GM18870 (cell line): ENCODE data around the gene PGAM2.
"Not testable (repeated sequence)": the region's sequence is repeated elsewhere in the genome, so short reads cannot be mapped to it uniquely, and the experiment has no call there.

Experiments used
- ATAC-seq: cut with Tn5 transposase; IDR thresholded peaks from one replicate; pipeline ENCODE4 v1.9.1; 2021; ENCODE audit warnings: moderate library complexity; ENCODE audit not compliant: unreplicated experiment

Gene PGAM2

GRCh38 chr7:44052771-44053365, 12.5 kb downstream of the PGAM2 start:
- ATAC-seq = no peak

- no peak for ATAC-seq
Observed at GRCh38 chr7:44051611-44052220, 13.7 kb downstream of the PGAM2 start.

GRCh38 chr7:44050915-44051560, 14.3 kb downstream of the PGAM2 start:
- ATAC-seq = no peak

- ATAC-seq = no peak
Observed at GRCh38 chr7:44050121-44050914, 15.0 kb downstream of the PGAM2 start.

- no peak for ATAC-seq
Observed at GRCh38 chr7:44048031-44048795, 17.2 kb downstream of the PGAM2 start.

GRCh38 chr7:44046321-44047061, 18.9 kb downstream of the PGAM2 start:
- peak; percentile 57 for ATAC-seq

GRCh38 chr7:44045226-44046014, 19.9 kb downstream of the PGAM2 start:
- ATAC-seq = no peak

- peak; percentile 69 for ATAC-seq
Observed at GRCh38 chr7:44044315-44045225, 20.8 kb downstream of the PGAM2 start, which contains the start of gene DBNL. Gene DBNL (plus strand): TSS chr7:44044702. CDS start chr7:44044738, 36 bp downstream.

GRCh38 chr7:44043902-44044301, 21.5 kb downstream of the PGAM2 start:
- ATAC-seq = no peak

GRCh38 chr7:44042221-44042620, 23.1 kb downstream of the PGAM2 start:
- no peak for ATAC-seq

- ATAC-seq = not testable (repeated sequence)
Observed at GRCh38 chr7:44040493-44040891, 24.9 kb downstream of the PGAM2 start.

- not testable (repeated sequence) for ATAC-seq
Observed at GRCh38 chr7:44039800-44040492, 25.4 kb downstream of the PGAM2 start.

- ATAC-seq = peak; percentile 62
Observed at GRCh38 chr7:44038961-44039558, 26.3 kb downstream of the PGAM2 start.

- not testable (repeated sequence) for ATAC-seq
Observed at GRCh38 chr7:44038553-44038952, 26.8 kb downstream of the PGAM2 start.

- not testable (repeated sequence) for ATAC-seq
Observed at GRCh38 chr7:44037951-44038350, 27.4 kb downstream of the PGAM2 start.

GRCh38 chr7:44036364-44036763, 29.0 kb downstream of the PGAM2 start:
- not testable (repeated sequence) for ATAC-seq
